A549 (cell line): ENCODE measurements around the gene SYT2. TPM values are rescaled to one million over a fixed set of nuclear protein-coding genes. Genes with fewer than 3 reads are reported as not detected.

ENCODE experiments used
- ATAC-seq, 2 experiments: fragments of 200-7000 bp in 1 of 2; fragments of >200 bp in 1 of 2; cut with Nextera tagmentation in 1 of 2; cut with Tn5 transposase in 1 of 2; 3 replicates each; pipeline versions ENCODE4 v1.8.0 to v1.9.1; 2018 to 2020; ENCODE audit warnings: mild to moderate bottlenecking in 1 of 2, moderate library complexity in 1 of 2
- CTCF ChIA-PET: fragments of 300-600 bp; sonication (Branson Sonifier 250); formaldehyde crosslinking; extraction: SDS; loops from one replicate; lab custom pipeline; 2021; ENCODE audit warnings: antibody characterized with exemption, inconsistent platforms; lab: Yijun Ruan, JAX
- POLR2A ChIA-PET: fragments of 350-600 bp; formaldehyde crosslinking; extraction: SDS; loops from one replicate; lab custom pipeline; 2021; ENCODE audit warnings: antibody characterized with exemption, inconsistent platforms; lab: Yijun Ruan, JAX
- DNase-seq, 2 experiments: peaks; one replicate each; pipeline versions ENCODE4 v3.0.0 to v3.0.0-alpha.2; 2011 to 2016; ENCODE audit warnings: low read depth in 1 of 2, low spot score in 1 of 2
- FAIRE-seq: peaks from 2 replicates; lab custom pipeline; 2011; peaks lifted over from hg19 to GRCh38; lab: Jason Lieb, UNC
- H3K27ac ChIP-seq, 2 experiments: fragments of >200 bp; sonication (Bioruptor Twin); formaldehyde crosslinking; 3 replicates each; pipeline ENCODE4 v1.5.1; 2016 to 2017
- H3K4me1 ChIP-seq: fragments of >200 bp; sonication (Bioruptor Twin); formaldehyde crosslinking; 3 replicates; pipeline ENCODE4 v1.6.1; 2016
- H3K4me2 ChIP-seq: fragments of >200 bp; sonication (Bioruptor Twin); formaldehyde crosslinking; 3 replicates; pipeline ENCODE4 v1.6.1; 2016
- H3K4me3 ChIP-seq: fragments of >200 bp; sonication (Bioruptor Twin); formaldehyde crosslinking; 3 replicates; pipeline ENCODE4 v1.5.1; 2016
- H3K9me3 ChIP-seq: fragments of >200 bp; sonication (Bioruptor Twin); formaldehyde crosslinking; 3 replicates; pipeline ENCODE4 v1.6.1; 2016
- BHLHE40 ChIP-seq: IDR thresholded peaks from 2 replicates; pipeline ENCODE4 v1.6.1; 2012; ENCODE audit warnings: low read depth, low read length, inconsistent platforms
- EHF ChIP-seq: fragments of 250-450 bp; sonication (Bioruptor Pico); IDR thresholded peaks from 2 replicates; pipeline ENCODE4 v1.5.0; 2020; ENCODE audit warnings: mild to moderate bottlenecking
- EHMT2 ChIP-seq: fragments of 200-600 bp; sonication (generic); IDR thresholded peaks from 2 replicates; pipeline ENCODE4 v1.6.1; 2016; ENCODE audit warnings: antibody characterized with exemption, low read depth, mild to moderate bottlenecking, moderate library complexity
- EP300 ChIP-seq, 2 experiments: fragments of >200 bp; sonication (Bioruptor Twin); formaldehyde crosslinking; IDR thresholded peaks; 2 replicates in 1 of 2; 3 replicates in 1 of 2; pipeline ENCODE4 v1.6.1; 2016 to 2017
- HDAC2 ChIP-seq: fragments of 200-600 bp; sonication (generic); IDR thresholded peaks from 2 replicates; pipeline ENCODE4 v1.6.1; 2016
- HOXB13 ChIP-seq: fragments of 250-450 bp; sonication (Bioruptor Pico); IDR thresholded peaks from 2 replicates; pipeline ENCODE4 v1.5.0; 2020; ENCODE audit warnings: low read depth, mild to moderate bottlenecking, moderate library complexity
- JUNB ChIP-seq: fragments of >200 bp; sonication (Bioruptor Twin); formaldehyde crosslinking; IDR thresholded peaks from 2 replicates; pipeline ENCODE4 v1.6.1; 2016
- MAFK ChIP-seq: fragments of 450-650 bp; IDR thresholded peaks from 2 replicates; pipeline ENCODE4 v1.6.1; 2014; ENCODE audit not compliant: partially characterized antibody
- POLR2A ChIP-seq: IDR thresholded peaks from 2 replicates; pipeline ENCODE4 v1.6.1; 2012; ENCODE audit warnings: mild to moderate bottlenecking, low read length
- POLR2AphosphoS2 ChIP-seq: conservative IDR thresholded peaks from 2 replicates; pipeline ENCODE4 v1.6.1; 2012; ENCODE audit warnings: low read length, improper control_type of control experiment, inconsistent platforms
- RAD21 ChIP-seq, 2 experiments: fragments of >200 bp in 1 of 2; sonication (Bioruptor Twin) in 1 of 2; formaldehyde crosslinking in 1 of 2; IDR thresholded peaks in 1 of 2; conservative IDR thresholded peaks in 1 of 2; 2 replicates in 1 of 2; 3 replicates in 1 of 2; pipeline ENCODE4 v1.6.1; 2012 to 2018; ENCODE audit warnings: inconsistent platforms in 1 of 2
- RARB ChIP-seq: fragments of 250-450 bp; sonication (Bioruptor Pico); IDR thresholded peaks from 2 replicates; pipeline ENCODE4 v1.8.0; 2021; ENCODE audit warnings: mild to moderate bottlenecking, moderate library complexity
- SMC3 ChIP-seq: fragments of >200 bp; sonication (Bioruptor Twin); formaldehyde crosslinking; IDR thresholded peaks from 3 replicates; pipeline ENCODE4 v1.6.1; 2018; ENCODE audit warnings: inconsistent platforms
- SREBF2 ChIP-seq: fragments of 450-650 bp; IDR thresholded peaks from 2 replicates; pipeline ENCODE4 v1.6.1; 2014; ENCODE audit warnings: mild to moderate bottlenecking, moderate library complexity
- ZC3H11A ChIP-seq: fragments of 450-650 bp; IDR thresholded peaks from 2 replicates; pipeline ENCODE4 v1.6.1; 2014; ENCODE audit warnings: antibody characterized with exemption, mild to moderate bottlenecking
- ZFP36 ChIP-seq: fragments of 450-650 bp; IDR thresholded peaks from 2 replicates; pipeline ENCODE4 v1.6.1; 2014; ENCODE audit warnings: borderline replicate concordance; ENCODE audit not compliant: partially characterized antibody
- ZNF302 ChIP-seq: fragments of 250-450 bp; sonication (Bioruptor Pico); IDR thresholded peaks from 2 replicates; pipeline ENCODE4 v1.9.0; 2021; ENCODE audit warnings: inconsistent platforms, mild to moderate bottlenecking, moderate library complexity
- WGBS: methylation state at CpG from one replicate; pipeline ENCODE4 v1.1.6; 2017; ENCODE audit errors: missing lambda C conversion rate; 5-methylcytosine and 5-hydroxymethylcytosine counted together
- polyA plus RNA-seq, 4 experiments: library from polyadenylated mRNA; depleted of rRNA in 3 of 4; stranded (reverse); fragments of >200 nt; fragmentation: RNase III in 1 of 4; extraction: RNeasy Plus Mini Kit Qiagen cat#74134 plus additional on column Dnase treatment in 1 of 4; gene quantifications; 2 replicates in 3 of 4; 3 replicates in 1 of 4; pipeline ENCODE4 v1.2.3, GENCODE V29; 2011 to 2017
- TF ChIP-seq, protein P1 (sequence below): fragments of 200-600 bp; sonication (generic); IDR thresholded peaks from 2 replicates; pipeline ENCODE4 v1.6.1; 2016; ENCODE audit warnings: antibody characterized with exemption, mild to moderate bottlenecking, moderate library complexity
- TF ChIP-seq, protein P2 (sequence below): fragments of >200 bp; sonication (Bioruptor Twin); formaldehyde crosslinking; IDR thresholded peaks from 3 replicates; pipeline ENCODE4 v1.5.1; 2016
- TF ChIP-seq, protein P3 (sequence below): fragments of >200 bp; sonication (Bioruptor Twin); formaldehyde crosslinking; IDR thresholded peaks from 3 replicates; pipeline ENCODE4 v1.6.1; 2016
- TF ChIP-seq, protein P4 (sequence below): fragments of 250-450 bp; sonication (Bioruptor Pico); IDR thresholded peaks from 2 replicates; pipeline ENCODE4 v1.5.0; 2020; ENCODE audit warnings: low read depth, mild to moderate bottlenecking, moderate library complexity
- TF ChIP-seq, protein P5 (sequence below): IDR thresholded peaks from 2 replicates; pipeline ENCODE4 v1.6.1; 2012; ENCODE audit warnings: low read depth, borderline replicate concordance
- TF ChIP-seq, protein P6 (sequence below): IDR thresholded peaks from 2 replicates; pipeline ENCODE4 v1.6.1; 2012

The SYT2 gene
- polyA plus RNA-seq, 2 of the 4 experiments (the other 2 are of a cell fraction): 0.03 to 0.04 TPM

DNA sequence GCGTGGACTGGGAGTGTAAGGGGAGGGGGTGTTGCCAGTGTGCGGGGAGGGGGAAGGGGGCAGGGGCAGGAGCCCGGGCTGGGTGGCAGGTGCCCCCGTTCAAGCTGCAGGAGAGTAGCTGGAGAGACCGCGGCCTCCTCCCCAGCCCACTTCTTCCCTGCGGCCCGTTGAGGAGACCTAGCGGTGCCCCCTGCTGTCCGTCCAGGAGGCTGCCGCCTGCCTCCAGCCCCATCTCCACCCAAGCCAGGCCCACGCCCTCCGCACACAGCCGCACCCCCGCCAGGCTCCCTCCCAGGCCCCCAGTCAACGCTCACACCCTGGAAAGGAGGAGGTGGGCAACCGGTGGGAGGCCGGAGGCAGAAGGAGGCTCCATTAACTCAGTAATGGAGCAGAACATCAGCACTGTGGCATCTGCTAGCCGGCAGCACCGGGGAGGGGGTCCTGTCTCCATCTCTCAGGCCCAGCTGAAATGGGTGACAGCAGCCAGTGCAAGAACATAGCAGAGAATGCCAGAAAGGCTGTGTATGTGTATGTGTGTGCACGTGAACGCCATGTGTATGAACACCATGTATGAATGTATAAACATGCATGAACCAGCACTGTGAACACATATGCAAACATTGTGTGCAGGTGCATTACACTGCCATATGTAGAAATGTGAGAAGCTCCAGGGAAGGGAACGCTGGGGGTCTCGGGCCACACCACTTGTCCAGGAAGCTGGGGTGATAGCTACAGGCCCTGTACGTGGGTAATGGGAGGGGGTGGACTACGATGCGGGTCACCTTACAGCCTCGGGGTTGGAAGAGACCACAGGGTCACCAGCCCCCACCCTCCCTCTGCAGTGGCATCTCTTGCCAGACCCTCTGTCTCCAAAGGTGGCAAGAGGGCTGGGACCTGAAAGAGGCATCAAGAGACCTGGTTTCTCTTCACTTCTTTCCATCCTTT lies 84.6 kb downstream of the SYT2 start:
- H3K27ac ChIP-seq: peak overlapping the region; percentile 35 to 48; a peak in 3 of 6 replicates
- TF ChIP-seq, protein P1, sequence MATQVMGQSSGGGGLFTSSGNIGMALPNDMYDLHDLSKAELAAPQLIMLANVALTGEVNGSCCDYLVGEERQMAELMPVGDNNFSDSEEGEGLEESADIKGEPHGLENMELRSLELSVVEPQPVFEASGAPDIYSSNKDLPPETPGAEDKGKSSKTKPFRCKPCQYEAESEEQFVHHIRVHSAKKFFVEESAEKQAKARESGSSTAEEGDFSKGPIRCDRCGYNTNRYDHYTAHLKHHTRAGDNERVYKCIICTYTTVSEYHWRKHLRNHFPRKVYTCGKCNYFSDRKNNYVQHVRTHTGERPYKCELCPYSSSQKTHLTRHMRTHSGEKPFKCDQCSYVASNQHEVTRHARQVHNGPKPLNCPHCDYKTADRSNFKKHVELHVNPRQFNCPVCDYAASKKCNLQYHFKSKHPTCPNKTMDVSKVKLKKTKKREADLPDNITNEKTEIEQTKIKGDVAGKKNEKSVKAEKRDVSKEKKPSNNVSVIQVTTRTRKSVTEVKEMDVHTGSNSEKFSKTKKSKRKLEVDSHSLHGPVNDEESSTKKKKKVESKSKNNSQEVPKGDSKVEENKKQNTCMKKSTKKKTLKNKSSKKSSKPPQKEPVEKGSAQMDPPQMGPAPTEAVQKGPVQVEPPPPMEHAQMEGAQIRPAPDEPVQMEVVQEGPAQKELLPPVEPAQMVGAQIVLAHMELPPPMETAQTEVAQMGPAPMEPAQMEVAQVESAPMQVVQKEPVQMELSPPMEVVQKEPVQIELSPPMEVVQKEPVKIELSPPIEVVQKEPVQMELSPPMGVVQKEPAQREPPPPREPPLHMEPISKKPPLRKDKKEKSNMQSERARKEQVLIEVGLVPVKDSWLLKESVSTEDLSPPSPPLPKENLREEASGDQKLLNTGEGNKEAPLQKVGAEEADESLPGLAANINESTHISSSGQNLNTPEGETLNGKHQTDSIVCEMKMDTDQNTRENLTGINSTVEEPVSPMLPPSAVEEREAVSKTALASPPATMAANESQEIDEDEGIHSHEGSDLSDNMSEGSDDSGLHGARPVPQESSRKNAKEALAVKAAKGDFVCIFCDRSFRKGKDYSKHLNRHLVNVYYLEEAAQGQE: no peak
- TF ChIP-seq RAD21 (conservative IDR thresholded peaks at IDR 0.05 in 1 of 2, IDR thresholded peaks at IDR 0.05 in 1 of 2) (peak; percentile 68 to 75), ZNF302 (CRISPR knock-in tag) (no peak), POLR2AphosphoS2 (no peak), BHLHE40 (no peak), SMC3 (peak; percentile 81), EHF (no peak), HDAC2 (no peak)
- TF ChIP-seq, protein P2, sequence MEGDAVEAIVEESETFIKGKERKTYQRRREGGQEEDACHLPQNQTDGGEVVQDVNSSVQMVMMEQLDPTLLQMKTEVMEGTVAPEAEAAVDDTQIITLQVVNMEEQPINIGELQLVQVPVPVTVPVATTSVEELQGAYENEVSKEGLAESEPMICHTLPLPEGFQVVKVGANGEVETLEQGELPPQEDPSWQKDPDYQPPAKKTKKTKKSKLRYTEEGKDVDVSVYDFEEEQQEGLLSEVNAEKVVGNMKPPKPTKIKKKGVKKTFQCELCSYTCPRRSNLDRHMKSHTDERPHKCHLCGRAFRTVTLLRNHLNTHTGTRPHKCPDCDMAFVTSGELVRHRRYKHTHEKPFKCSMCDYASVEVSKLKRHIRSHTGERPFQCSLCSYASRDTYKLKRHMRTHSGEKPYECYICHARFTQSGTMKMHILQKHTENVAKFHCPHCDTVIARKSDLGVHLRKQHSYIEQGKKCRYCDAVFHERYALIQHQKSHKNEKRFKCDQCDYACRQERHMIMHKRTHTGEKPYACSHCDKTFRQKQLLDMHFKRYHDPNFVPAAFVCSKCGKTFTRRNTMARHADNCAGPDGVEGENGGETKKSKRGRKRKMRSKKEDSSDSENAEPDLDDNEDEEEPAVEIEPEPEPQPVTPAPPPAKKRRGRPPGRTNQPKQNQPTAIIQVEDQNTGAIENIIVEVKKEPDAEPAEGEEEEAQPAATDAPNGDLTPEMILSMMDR: peak; percentile 60
- TF ChIP-seq, protein P3, sequence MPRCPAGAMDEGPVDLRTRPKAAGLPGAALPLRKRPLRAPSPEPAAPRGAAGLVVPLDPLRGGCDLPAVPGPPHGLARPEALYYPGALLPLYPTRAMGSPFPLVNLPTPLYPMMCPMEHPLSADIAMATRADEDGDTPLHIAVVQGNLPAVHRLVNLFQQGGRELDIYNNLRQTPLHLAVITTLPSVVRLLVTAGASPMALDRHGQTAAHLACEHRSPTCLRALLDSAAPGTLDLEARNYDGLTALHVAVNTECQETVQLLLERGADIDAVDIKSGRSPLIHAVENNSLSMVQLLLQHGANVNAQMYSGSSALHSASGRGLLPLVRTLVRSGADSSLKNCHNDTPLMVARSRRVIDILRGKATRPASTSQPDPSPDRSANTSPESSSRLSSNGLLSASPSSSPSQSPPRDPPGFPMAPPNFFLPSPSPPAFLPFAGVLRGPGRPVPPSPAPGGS: no peak
- peaks cover 11% of the 10 kb centered on the region for H3K4me1 ChIP-seq
- DNase-seq (peak; percentile 79 to 86), FAIRE-seq (no peak), ATAC-seq (peak; percentile 89 to 97)
- ChIA-PET POLR2A (no interaction called here), CTCF (interaction anchor here (0.6 to 3.3 kb wide), 22 partner anchors 9 to 366 kb away, joined by 3 to 10 read pairs (median 4); no protein-coding TSS in a partner anchor)
- peak overlapping the region; percentile 43 for H3K4me2 ChIP-seq
- WGBS: 44% methylated on average over 17 of the region's 28 CpGs
- H3K4me3 ChIP-seq: no peak overlapping the region
- no peaks in the 10 kb centered on the region for H3K9me3 ChIP-seq

DNA sequence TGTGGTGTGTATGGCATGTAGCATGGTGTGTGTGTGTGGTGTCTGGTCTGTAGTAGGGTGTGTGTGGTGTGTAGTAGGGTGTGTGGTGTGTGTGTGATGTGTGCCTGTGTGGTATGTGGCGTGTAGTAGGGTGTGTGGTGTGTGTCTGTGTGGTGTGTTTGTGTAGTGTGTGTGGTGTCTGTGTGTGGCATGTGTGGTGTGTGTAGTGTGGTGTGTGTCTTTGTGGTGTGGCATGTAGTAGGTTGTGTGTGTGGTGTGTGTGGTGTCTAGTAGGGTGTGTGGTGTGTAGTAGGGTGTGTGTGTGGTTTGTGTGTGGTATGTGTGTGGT lies 85.5 kb downstream of the SYT2 start:
- Histone ChIP-seq H3K27ac (peak overlapping the region in 1 of 2 experiments; percentile 4; a peak in 4 of 6 replicates), H3K4me1 (peaks cover 12% of the 10 kb centered on the region), H3K9me3 (no peaks in the 10 kb centered on the region), H3K4me2 (no peak overlapping the region), H3K4me3 (no peak overlapping the region)
- POLR2A ChIA-PET: no interaction called here
- ATAC-seq (peak in 1 of 2 experiments; percentile 12; a peak in 1 of 6 replicates), DNase-seq (peak in 1 of 2 experiments; percentile 42), FAIRE-seq (peak; percentile 13)
- TF ChIP-seq, protein P4, sequence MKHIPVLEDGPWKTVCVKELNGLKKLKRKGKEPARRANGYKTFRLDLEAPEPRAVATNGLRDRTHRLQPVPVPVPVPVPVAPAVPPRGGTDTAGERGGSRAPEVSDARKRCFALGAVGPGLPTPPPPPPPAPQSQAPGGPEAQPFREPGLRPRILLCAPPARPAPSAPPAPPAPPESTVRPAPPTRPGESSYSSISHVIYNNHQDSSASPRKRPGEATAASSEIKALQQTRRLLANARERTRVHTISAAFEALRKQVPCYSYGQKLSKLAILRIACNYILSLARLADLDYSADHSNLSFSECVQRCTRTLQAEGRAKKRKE: no peak
- TF ChIP-seq SMC3 (no peak), EHMT2 (no peak), POLR2A (no peak), EHF (no peak), HOXB13 (CRISPR knock-in tag) (no peak), ZC3H11A (no peak), RARB (CRISPR knock-in tag) (no peak), EP300 (IDR thresholded peaks at IDR 0.05) (no peak), MAFK (no peak), SREBF2 (no peak), JUNB (no peak), ZFP36 (no peak)
- TF ChIP-seq, protein P5, sequence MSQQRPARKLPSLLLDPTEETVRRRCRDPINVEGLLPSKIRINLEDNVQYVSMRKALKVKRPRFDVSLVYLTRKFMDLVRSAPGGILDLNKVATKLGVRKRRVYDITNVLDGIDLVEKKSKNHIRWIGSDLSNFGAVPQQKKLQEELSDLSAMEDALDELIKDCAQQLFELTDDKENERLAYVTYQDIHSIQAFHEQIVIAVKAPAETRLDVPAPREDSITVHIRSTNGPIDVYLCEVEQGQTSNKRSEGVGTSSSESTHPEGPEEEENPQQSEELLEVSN: no peak
- TF ChIP-seq, protein P6, sequence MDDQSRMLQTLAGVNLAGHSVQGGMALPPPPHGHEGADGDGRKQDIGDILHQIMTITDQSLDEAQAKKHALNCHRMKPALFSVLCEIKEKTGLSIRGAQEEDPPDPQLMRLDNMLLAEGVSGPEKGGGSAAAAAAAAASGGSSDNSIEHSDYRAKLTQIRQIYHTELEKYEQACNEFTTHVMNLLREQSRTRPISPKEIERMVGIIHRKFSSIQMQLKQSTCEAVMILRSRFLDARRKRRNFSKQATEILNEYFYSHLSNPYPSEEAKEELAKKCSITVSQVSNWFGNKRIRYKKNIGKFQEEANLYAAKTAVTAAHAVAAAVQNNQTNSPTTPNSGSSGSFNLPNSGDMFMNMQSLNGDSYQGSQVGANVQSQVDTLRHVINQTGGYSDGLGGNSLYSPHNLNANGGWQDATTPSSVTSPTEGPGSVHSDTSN: no peak
- CTCF ChIA-PET: interaction anchor here (0.6 to 2.0 kb wide), 9 partner anchors 8 to 123 kb away, joined by 3 to 8 read pairs (median 4); no protein-coding TSS in a partner anchor
- WGBS: 84% methylated on average over 1 of the region's 1 CpG
